ENCODE data around the gene ZNF101. TPM values are rescaled to one million over a fixed set of nuclear protein-coding genes. Genes with fewer than 3 reads are reported as not detected.

Gene ZNF101
- total RNA-seq, 1 experiment from 2014 or later = 12.8 TPM

- TF ChIP-seq REST (IDR thresholded peaks at IDR 0.05; ENCODE audit: low read depth) = no peak
Observed at GRCh38 chr19:19644054-19644388, 24.6 kb upstream of the ZNF101 start (continued).

- POLR2A ChIA-PET = interaction anchor here (1.5 kb wide), 1 partner anchor 9 kb away, joined by 3 read pairs; no protein-coding TSS in a partner anchor
- intact Hi-C loops (cut with micrococcal nuclease) = no loop called here
- H3K9me3 ChIP-seq (ENCODE audit: control insufficient read depth in 1 of 2, insufficient read depth in 1 of 2, low read depth in 1 of 2, low read length in 2 of 2) = no peaks in the 10 kb centered on the region
- H3K9me2 ChIP-seq (ENCODE audit: insufficient read depth) = no peaks in the 10 kb centered on the region
- no peak overlapping the region for H3K4me3 ChIP-seq (replicated peaks in 1 of 2; ENCODE audit: low read depth in 1 of 2, low read length in 2 of 2)
- RAD21 ChIA-PET (ENCODE audit: low non-redundant PET in 1 of 2, low total read pairs in 2 of 2, uncharacterized antibody in 2 of 2, unreplicated experiment in 2 of 2) = no interaction called here
- DNase-seq (ENCODE audit: low read depth, low spot score) (no peak), ATAC-seq (no peak)
- no peaks in the 10 kb centered on the region for H3K79me2 ChIP-seq (ENCODE audit: insufficient read depth, low read length)
- BruUV-seq (replicated peaks) = no TSS peak
- no peak overlapping the region for H3K9ac ChIP-seq (ENCODE audit: low read length)
- no peaks in the 10 kb centered on the region for H4K20me1 ChIP-seq (ENCODE audit: insufficient read depth)
- peaks cover 11 to 22% of the 10 kb centered on the region in 2 experiments; a peak in 3 of 4 replicates for H3K36me3 ChIP-seq (ENCODE audit: control insufficient read depth in 1 of 2, insufficient read depth in 2 of 2, low read length in 2 of 2)
- H3K4me1 ChIP-seq (ENCODE audit: control insufficient read depth in 1 of 2, insufficient read depth in 2 of 2, low read length in 2 of 2) = peaks cover 0 to 14% of the 10 kb centered on the region in 2 experiments; a peak in 2 of 4 replicates
- H3K27me3 ChIP-seq (ENCODE audit: insufficient read depth, low read length) = no peaks in the 10 kb centered on the region
- H3K27ac ChIP-seq (ENCODE audit: low read depth, low read length) = no peak overlapping the region
- no peak for TF ChIP-seq EZH2phosphoT487 (IDR thresholded peaks at IDR 0.05; ENCODE audit: borderline replicate concordance)
- TF ChIP-seq CBX3 (IDR thresholded peaks at IDR 0.05; ENCODE audit: low read depth) = no peak
- TF ChIP-seq JUND (IDR thresholded peaks at IDR 0.05) = no peak
- no peak for TF ChIP-seq ATF3 (IDR thresholded peaks at IDR 0.05)
- TF ChIP-seq RAD21 (IDR thresholded peaks at IDR 0.05; ENCODE audit: low read depth) = no peak
- TF ChIP-seq CEBPB (IDR thresholded peaks at IDR 0.05; ENCODE audit: low read depth) = no peak
- TF ChIP-seq ZBTB33 (IDR thresholded peaks at IDR 0.05; ENCODE audit: extremely low read depth, insufficient replicate concordance, low read length) = no peak
- no peak for TF ChIP-seq EGR1 (IDR thresholded peaks at IDR 0.05; ENCODE audit: low read depth)
- no peak for TF ChIP-seq ZFX (IDR thresholded peaks at IDR 0.05)
- TF ChIP-seq ZNF274 (IDR thresholded peaks at IDR 0.05; ENCODE audit: low read depth, low read length) = no peak
- TF ChIP-seq POLR2A (IDR thresholded peaks at IDR 0.05; ENCODE audit: borderline replicate concordance, extremely low read depth, insufficient read depth, insufficient read length) = no peak
- TF ChIP-seq SRF (IDR thresholded peaks at IDR 0.05; ENCODE audit: low read depth) = no peak
- TF ChIP-seq REST (IDR thresholded peaks at IDR 0.05; ENCODE audit: low read depth) = no peak
- TF ChIP-seq SIN3A (IDR thresholded peaks at IDR 0.05; ENCODE audit: low read depth) = no peak
- TF ChIP-seq YY1 (IDR thresholded peaks at IDR 0.05; ENCODE audit: extremely low read depth, insufficient replicate concordance, low read depth, low read length) = no peak
- CTCF ChIA-PET = interaction anchor here (0.7 kb wide), 1 partner anchor 14 kb away, joined by 3 read pairs; no protein-coding TSS in a partner anchor
- no peak overlapping the region for H2AFZ ChIP-seq (ENCODE audit: low read depth, low read length, poor library complexity, severe bottlenecking)
- no peak overlapping the region for H3K4me2 ChIP-seq (ENCODE audit: low read length)
Observed at GRCh38 chr19:19645233-19645870, 23.3 kb upstream of the ZNF101 start.
